ENCODE results near the gene MEI1.
"Not testable (repeated sequence)": the region's sequence is repeated elsewhere in the genome, so short reads cannot be mapped to it uniquely, and the experiment has no call there.

Gene MEI1

GRCh38 chr22:41832553-41833368 lies 133.5 kb downstream of the MEI1 start, which contains the start of gene SREBF2:
Gene SREBF2, plus strand, starts transcription at chr22:41833105. Its CDS starts 166 bp downstream, at chr22:41833271.
- no peak for FAIRE-seq
- TF ChIP-seq CTCF (IDR thresholded peaks at IDR 0.05; ENCODE audit: insufficient read depth, missing control alignments) = no peak
- peak; percentile 57 for DNase-seq (ENCODE audit: insufficient read length, low spot score)

- FAIRE-seq (no peak), DNase-seq (ENCODE audit: insufficient read length, low spot score) (no peak)
- no peak for TF ChIP-seq CTCF (IDR thresholded peaks at IDR 0.05; ENCODE audit: insufficient read depth, missing control alignments)
Measured at GRCh38 chr22:41833369-41834004, 134.2 kb downstream of the MEI1 start.

- no peak for FAIRE-seq
- DNase-seq (ENCODE audit: insufficient read length, low spot score) = no peak
- TF ChIP-seq CTCF (IDR thresholded peaks at IDR 0.05; ENCODE audit: insufficient read depth, missing control alignments) = no peak
Measured at GRCh38 chr22:41834005-41834944, 135.0 kb downstream of the MEI1 start.

GRCh38 chr22:41835462-41835861 lies 136.2 kb downstream of the MEI1 start:
- DNase-seq (ENCODE audit: insufficient read length, low spot score); FAIRE-seq: not testable (repeated sequence)

- FAIRE-seq (no peak), DNase-seq (ENCODE audit: insufficient read length, low spot score) (no peak)
- no peak for TF ChIP-seq CTCF (IDR thresholded peaks at IDR 0.05; ENCODE audit: insufficient read depth, missing control alignments)
Measured at GRCh38 chr22:41836551-41836950, 137.2 kb downstream of the MEI1 start.

- TF ChIP-seq CTCF (IDR thresholded peaks at IDR 0.05; ENCODE audit: insufficient read depth, missing control alignments) = no peak
- no peak for DNase-seq (ENCODE audit: insufficient read length, low spot score)
- FAIRE-seq = no peak
Measured at GRCh38 chr22:41838842-41839618, 139.7 kb downstream of the MEI1 start.
